Measurements from ENCODE around the gene MEIS2.

Gene MEIS2

GRCh38 chr15:37056177-37057121, 43.9 kb downstream of the MEIS2 start:
- H3K9me3 Mint-ChIP-seq, result no peaks in the 10 kb centered on the region
- H3K27me3 Mint-ChIP-seq, result no peaks in the 10 kb centered on the region
- no peak overlapping the region for H3K27ac Mint-ChIP-seq
- H3K36me3 Mint-ChIP-seq (ENCODE audit: low read depth), result no peaks in the 10 kb centered on the region
- no peaks in the 10 kb centered on the region for H3K4me1 Mint-ChIP-seq (ENCODE audit: low read depth)
- no peak overlapping the region for H3K4me3 Mint-ChIP-seq

GRCh38 chr15:37055481-37055880, 44.9 kb downstream of the MEIS2 start:
- Mint-ChIP-seq H3K9me3 (no peaks in the 10 kb centered on the region), H3K36me3 (ENCODE audit: low read depth) (no peaks in the 10 kb centered on the region), H3K27ac (no peak overlapping the region), H3K27me3 (no peaks in the 10 kb centered on the region), H3K4me3 (no peak overlapping the region), H3K4me1 (ENCODE audit: low read depth) (no peaks in the 10 kb centered on the region)

- Mint-ChIP-seq H3K9me3 (no peaks in the 10 kb centered on the region), H3K27ac (no peak overlapping the region)
These were observed 46.0 kb downstream of the MEIS2 start for GRCh38 chr15:37054336-37054735.

GRCh38 chr15:37053166-37053565, 47.2 kb downstream of the MEIS2 start:
- Mint-ChIP-seq H3K4me1 (ENCODE audit: low read depth) (no peaks in the 10 kb centered on the region), H3K27ac (no peak overlapping the region), H3K36me3 (ENCODE audit: low read depth) (no peaks in the 10 kb centered on the region), H3K9me3 (no peaks in the 10 kb centered on the region), H3K27me3 (no peaks in the 10 kb centered on the region), H3K4me3 (no peak overlapping the region)

More at GRCh38 chr15:37054336-37054735, 46.0 kb downstream of the MEIS2 start:
- no peaks in the 10 kb centered on the region for H3K4me1 Mint-ChIP-seq (ENCODE audit: low read depth)
- H3K36me3 Mint-ChIP-seq (ENCODE audit: low read depth), result no peaks in the 10 kb centered on the region
- H3K27me3 Mint-ChIP-seq, result no peaks in the 10 kb centered on the region
- H3K4me3 Mint-ChIP-seq, result no peak overlapping the region

GRCh38 chr15:37050345-37050744, 50.0 kb downstream of the MEIS2 start:
- Mint-ChIP-seq H3K9me3 (no peaks in the 10 kb centered on the region), H3K36me3 (ENCODE audit: low read depth) (no peaks in the 10 kb centered on the region), H3K4me1 (ENCODE audit: low read depth) (no peaks in the 10 kb centered on the region), H3K27ac (no peak overlapping the region), H3K4me3 (no peak overlapping the region), H3K27me3 (peaks cover 4% of the 10 kb centered on the region)

- Mint-ChIP-seq H3K27me3 (peaks cover 4% of the 10 kb centered on the region), H3K27ac (no peak overlapping the region), H3K4me3 (no peak overlapping the region), H3K9me3 (no peaks in the 10 kb centered on the region), H3K36me3 (ENCODE audit: low read depth) (no peaks in the 10 kb centered on the region), H3K4me1 (ENCODE audit: low read depth) (no peaks in the 10 kb centered on the region)
These were observed 53.3 kb downstream of the MEIS2 start for GRCh38 chr15:37046876-37047614.

GRCh38 chr15:37045859-37046740, 54.2 kb downstream of the MEIS2 start:
- Mint-ChIP-seq H3K4me3 (no peak overlapping the region), H3K4me1 (ENCODE audit: low read depth) (no peaks in the 10 kb centered on the region), H3K27me3 (peaks cover 4% of the 10 kb centered on the region), H3K36me3 (ENCODE audit: low read depth) (no peaks in the 10 kb centered on the region), H3K27ac (no peak overlapping the region), H3K9me3 (no peaks in the 10 kb centered on the region)

- H3K27ac Mint-ChIP-seq, result no peak overlapping the region
- no peaks in the 10 kb centered on the region for H3K36me3 Mint-ChIP-seq (ENCODE audit: low read depth)
- H3K27me3 Mint-ChIP-seq, result peaks cover 4% of the 10 kb centered on the region
- no peaks in the 10 kb centered on the region for H3K4me1 Mint-ChIP-seq (ENCODE audit: low read depth)
- H3K9me3 Mint-ChIP-seq, result no peaks in the 10 kb centered on the region
- H3K4me3 Mint-ChIP-seq, result no peak overlapping the region
These were observed 55.3 kb downstream of the MEIS2 start for GRCh38 chr15:37044915-37045648.

- H3K27ac Mint-ChIP-seq, result no peak overlapping the region
- no peaks in the 10 kb centered on the region for H3K4me1 Mint-ChIP-seq (ENCODE audit: low read depth)
- H3K27me3 Mint-ChIP-seq, result no peaks in the 10 kb centered on the region
- no peak overlapping the region for H3K4me3 Mint-ChIP-seq
- no peaks in the 10 kb centered on the region for H3K9me3 Mint-ChIP-seq
- no peaks in the 10 kb centered on the region for H3K36me3 Mint-ChIP-seq (ENCODE audit: low read depth)
These were observed 58.5 kb downstream of the MEIS2 start for GRCh38 chr15:37041836-37042235.

- H3K4me3 Mint-ChIP-seq, result no peak overlapping the region
These were observed 59.3 kb downstream of the MEIS2 start for GRCh38 chr15:37041042-37041441.

GRCh38 chr15:37040072-37040742, 60.1 kb downstream of the MEIS2 start:
- no peak overlapping the region for H3K4me3 Mint-ChIP-seq

More at GRCh38 chr15:37041042-37041441, 59.3 kb downstream of the MEIS2 start:
- Mint-ChIP-seq H3K4me1 (ENCODE audit: low read depth) (no peaks in the 10 kb centered on the region), H3K36me3 (ENCODE audit: low read depth) (no peaks in the 10 kb centered on the region), H3K27ac (no peak overlapping the region), H3K27me3 (no peaks in the 10 kb centered on the region), H3K9me3 (no peaks in the 10 kb centered on the region)

GRCh38 chr15:37038716-37039106, 61.6 kb downstream of the MEIS2 start:
- Mint-ChIP-seq H3K9me3 (no peaks in the 10 kb centered on the region), H3K27ac (no peak overlapping the region), H3K27me3 (no peaks in the 10 kb centered on the region), H3K36me3 (ENCODE audit: low read depth) (no peaks in the 10 kb centered on the region), H3K4me3 (no peak overlapping the region), H3K4me1 (ENCODE audit: low read depth) (no peaks in the 10 kb centered on the region)

More at GRCh38 chr15:37040072-37040742, 60.1 kb downstream of the MEIS2 start:
- H3K9me3 Mint-ChIP-seq, result no peaks in the 10 kb centered on the region
- H3K36me3 Mint-ChIP-seq (ENCODE audit: low read depth), result no peaks in the 10 kb centered on the region
- H3K27me3 Mint-ChIP-seq, result no peaks in the 10 kb centered on the region
- H3K27ac Mint-ChIP-seq, result no peak overlapping the region
- no peaks in the 10 kb centered on the region for H3K4me1 Mint-ChIP-seq (ENCODE audit: low read depth)

- Mint-ChIP-seq H3K4me1 (ENCODE audit: low read depth) (no peaks in the 10 kb centered on the region), H3K36me3 (ENCODE audit: low read depth) (no peaks in the 10 kb centered on the region), H3K9me3 (no peaks in the 10 kb centered on the region), H3K4me3 (no peak overlapping the region), H3K27ac (no peak overlapping the region), H3K27me3 (no peaks in the 10 kb centered on the region)
These were observed 62.3 kb downstream of the MEIS2 start for GRCh38 chr15:37037850-37038715.

Data from stimulated activated naive CD8-positive, alpha-beta T cell treated with anti-CD3 and anti-CD28 coated beads, Interleukin-15, Interleukin-2, amounts not matched to agents 100 ng/mL and 50 ng/mL, for 24 hours (primary cell).